HCT116 (cell line): ENCODE data around the gene GARNL3. TPM values are rescaled to one million over a fixed set of nuclear protein-coding genes. Genes with fewer than 3 reads are reported as not detected.

Experiments used
- ATAC-seq: fragments of 200-7000 bp; cut with Tn5 transposase; 2 replicates; pipeline ENCODE4 v1.9.1; 2020; ENCODE audit warnings: mild to moderate bottlenecking, moderate library complexity
- BruUV-seq: library from RNA; stranded (reverse); fragments of 400-500 nt; replicated peaks from 2 replicates; lab custom pipeline; 2021; lab: Mats Ljungman, UMichigan
- CTCF ChIA-PET: fragments of 300-600 bp; sonication (Branson Sonifier 250); formaldehyde crosslinking; loops from one replicate; lab custom pipeline; 2021; ENCODE audit warnings: antibody characterized with exemption; lab: Charles Lee
- POLR2A ChIA-PET: fragments of 300-600, 350-600 bp; sonication (Branson Sonifier 250); formaldehyde crosslinking; loops from one replicate; lab custom pipeline; 2021; ENCODE audit warnings: antibody characterized with exemption; lab: Charles Lee
- RAD21 ChIA-PET, 2 experiments: fragments of 300-600 bp; sonication (Branson Sonifier 250); formaldehyde crosslinking; loops; one replicate each; lab custom pipeline; 2023; ENCODE audit warnings: low total read pairs in 2 of 2; ENCODE audit not compliant: uncharacterized antibody in 2 of 2, unreplicated experiment in 2 of 2, low non-redundant PET in 1 of 2; lab: Charles Lee
- DNase-seq: peaks from one replicate; pipeline ENCODE4 v3.0.0-alpha.2; 2010; ENCODE audit warnings: low read depth, low spot score
- H2AFZ ChIP-seq: fragments of 200-600 bp; shearing (Covaris generic), sonication (generic); 2 replicates; pipeline ENCODE4 v1.6.1; 2017; ENCODE audit warnings: low read depth, mixed run types, mixed read lengths, antibody characterized with exemption, low read length; ENCODE audit not compliant: poor library complexity, severe bottlenecking
- H3K27ac ChIP-seq: 2 replicates; pipeline ENCODE4 v1.5.1; 2012; ENCODE audit warnings: low read depth, low read length
- H3K27me3 ChIP-seq: fragments of 200-600 bp; sonication (generic); 2 replicates; pipeline ENCODE4 v1.6.1; 2016; ENCODE audit warnings: mixed run types, low read length, mixed read lengths; ENCODE audit not compliant: insufficient read depth
- H3K36me3 ChIP-seq, 2 experiments: fragments of 200-500 bp in 1 of 2; fragments of 200-600 bp in 1 of 2; sonication (Bioruptor generic) in 1 of 2; sonication (generic) in 1 of 2; 2 replicates each; pipeline versions ENCODE4 v1.5.1 to v1.6.1; 2014 to 2016; ENCODE audit warnings: low read length in 2 of 2, inconsistent platforms in 1 of 2, mixed read lengths in 1 of 2, mixed run types in 1 of 2; ENCODE audit not compliant: insufficient read depth in 2 of 2, control insufficient read depth in 1 of 2
- H3K4me1 ChIP-seq, 2 experiments: fragments of 200-600 bp in 1 of 2; sonication (generic) in 1 of 2; 2 replicates each; pipeline versions ENCODE4 v1.5.1 to v1.6.1; 2012 to 2017; ENCODE audit warnings: low read length in 2 of 2, inconsistent platforms in 1 of 2, mild to moderate bottlenecking in 1 of 2, mixed read lengths in 1 of 2, mixed run types in 1 of 2, moderate library complexity in 1 of 2; ENCODE audit not compliant: insufficient read depth in 2 of 2, control insufficient read depth in 1 of 2
- H3K4me2 ChIP-seq: fragments of 200-600 bp; sonication (generic); 2 replicates; pipeline ENCODE4 v1.6.1; 2017; ENCODE audit warnings: mixed run types, low read length, mixed read lengths
- H3K4me3 ChIP-seq, 2 experiments: fragments of 200-600 bp in 1 of 2; sonication (generic) in 1 of 2; replicated peaks in 1 of 2; 2 replicates each; pipeline ENCODE4 v1.5.1; 2011 to 2016; ENCODE audit warnings: low read length in 2 of 2, control low read depth in 1 of 2, low read depth in 1 of 2, mild to moderate bottlenecking in 1 of 2, mixed read lengths in 1 of 2, mixed run types in 1 of 2
- H3K79me2 ChIP-seq: fragments of 200-600 bp; sonication (generic); 2 replicates; pipeline ENCODE4 v1.6.1; 2017; ENCODE audit warnings: mild to moderate bottlenecking, mixed run types, low read length, moderate library complexity, mixed read lengths; ENCODE audit not compliant: insufficient read depth
- H3K9ac ChIP-seq: fragments of 200-600 bp; sonication (generic); 2 replicates; pipeline ENCODE4 v1.6.1; 2016; ENCODE audit warnings: low read length, mixed read lengths
- H3K9me2 ChIP-seq: fragments of 200-600 bp; sonication (generic), shearing (Covaris generic); 2 replicates; pipeline ENCODE4 v1.6.1; 2017; ENCODE audit warnings: mixed run types, mild to moderate bottlenecking, moderate library complexity; ENCODE audit not compliant: insufficient read depth
- H3K9me3 ChIP-seq, 2 experiments: fragments of 200-500 bp in 1 of 2; fragments of 200-600 bp in 1 of 2; sonication (Bioruptor generic) in 1 of 2; sonication (generic) in 1 of 2; 2 replicates each; pipeline ENCODE4 v1.6.1; 2014 to 2017; ENCODE audit warnings: low read length in 2 of 2, mixed read lengths in 2 of 2, inconsistent platforms in 1 of 2, low read depth in 1 of 2, mild to moderate bottlenecking in 1 of 2, mixed run types in 1 of 2, moderate library complexity in 1 of 2; ENCODE audit not compliant: control insufficient read depth in 1 of 2, insufficient read depth in 1 of 2
- H4K20me1 ChIP-seq: fragments of 200-600 bp; sonication (generic), shearing (Covaris generic); 2 replicates; pipeline ENCODE4 v1.6.1; 2017; ENCODE audit warnings: mixed run types, mild to moderate bottlenecking, moderate library complexity; ENCODE audit not compliant: insufficient read depth
- ATF3 ChIP-seq: IDR thresholded peaks from 2 replicates; pipeline ENCODE4 v1.6.1; 2012
- CBX3 ChIP-seq: IDR thresholded peaks from 2 replicates; pipeline ENCODE4 v1.6.1; 2012; ENCODE audit warnings: low read depth
- CTCF ChIP-seq, 3 experiments: fragments of 200-600 bp in 1 of 3; sonication (generic) in 1 of 3; IDR thresholded peaks in 2 of 3; conservative IDR thresholded peaks in 1 of 3; 2 replicates each; pipeline ENCODE4 v1.5.1; 2012 to 2017; ENCODE audit warnings: low read depth in 2 of 3, low read length in 2 of 3, antibody characterized with exemption in 1 of 3, borderline replicate concordance in 1 of 3, control low read depth in 1 of 3, mild to moderate bottlenecking in 1 of 3, mixed read lengths in 1 of 3, mixed run types in 1 of 3, moderate library complexity in 1 of 3; ENCODE audit not compliant: insufficient read depth in 1 of 3
- EGR1 ChIP-seq: IDR thresholded peaks from 2 replicates; pipeline ENCODE4 v1.6.1; 2012; ENCODE audit warnings: low read depth
- ELF1 ChIP-seq: IDR thresholded peaks from 2 replicates; pipeline ENCODE4 v1.6.1; 2012; ENCODE audit warnings: low read depth, borderline replicate concordance
- EZH2phosphoT487 ChIP-seq: fragments of 200-600 bp; IDR thresholded peaks from 2 replicates; pipeline ENCODE4 v1.6.1; 2018; ENCODE audit warnings: antibody characterized with exemption, borderline replicate concordance
- FOSL1 ChIP-seq: IDR thresholded peaks from 2 replicates; pipeline ENCODE4 v1.6.1; 2012; ENCODE audit warnings: low read depth
- JUND ChIP-seq: IDR thresholded peaks from 2 replicates; pipeline ENCODE4 v1.6.1; 2012
- MAX ChIP-seq: IDR thresholded peaks from 2 replicates; pipeline ENCODE4 v1.6.1; 2012
- RAD21 ChIP-seq: IDR thresholded peaks from 2 replicates; pipeline ENCODE4 v1.6.1; 2012; ENCODE audit warnings: low read depth, mild to moderate bottlenecking
- SIN3A ChIP-seq: IDR thresholded peaks from 2 replicates; pipeline ENCODE4 v1.6.1; 2012; ENCODE audit warnings: low read depth
- SRF ChIP-seq: IDR thresholded peaks from 2 replicates; pipeline ENCODE4 v1.6.1; 2012; ENCODE audit warnings: low read depth
- TCF7L2 ChIP-seq: IDR thresholded peaks from 2 replicates; pipeline ENCODE4 v1.7.0; 2011; ENCODE audit warnings: borderline replicate concordance, inconsistent platforms; ENCODE audit not compliant: insufficient read depth, insufficient read length; ENCODE audit errors: extremely low read depth
- YY1 ChIP-seq: IDR thresholded peaks from 2 replicates; pipeline ENCODE4 v1.6.1; 2011; ENCODE audit warnings: low read length, low read depth, moderate library complexity, mild to moderate bottlenecking; ENCODE audit not compliant: insufficient replicate concordance; ENCODE audit errors: extremely low read depth
- ZBTB33 ChIP-seq: IDR thresholded peaks from 2 replicates; pipeline ENCODE4 v1.6.1; 2011; ENCODE audit warnings: mild to moderate bottlenecking, low read length, moderate library complexity; ENCODE audit not compliant: insufficient replicate concordance; ENCODE audit errors: extremely low read depth
- ZNF274 ChIP-seq: fragments of 200-500 bp; sonication (Bioruptor generic); IDR thresholded peaks from 2 replicates; pipeline ENCODE4 v1.6.1; 2014; ENCODE audit warnings: mild to moderate bottlenecking, low read depth, low read length, inconsistent platforms
- intact Hi-C: fragments of 100-400 bp; cut with micrococcal nuclease; formaldehyde crosslinking; loops from 2 replicates; pipeline ENCODE4 v1.10.0; 2022
- total RNA-seq: library from RNA; stranded (reverse); gene quantifications from one replicate; pipeline ENCODE4 v1.2.1, GENCODE V29; 2021; ENCODE audit not compliant: unreplicated experiment

GARNL3 gene
- total RNA-seq, 1 experiment from 2014 or later = 8.8 TPM

GRCh38 chr9:127382541-127382940 lies 118.0 kb downstream of the GARNL3 start:
- DNase-seq (no peak), ATAC-seq (no peak)
- Histone ChIP-seq H3K36me3 (no peaks in the 10 kb centered on the region), H3K4me1 (peaks cover 3 to 4% of the 10 kb centered on the region in 2 experiments; a peak in 3 of 4 replicates), H3K27me3 (peaks cover 44% of the 10 kb centered on the region), H3K9me3 (peaks cover 6 to 7% of the 10 kb centered on the region in 2 experiments; a peak in 2 of 4 replicates), H3K27ac (no peak overlapping the region), H3K79me2 (no peaks in the 10 kb centered on the region), H2AFZ (no peak overlapping the region), H3K9me2 (no peaks in the 10 kb centered on the region), H4K20me1 (no peaks in the 10 kb centered on the region), H3K4me2 (no peak overlapping the region), H3K9ac (no peak overlapping the region), H3K4me3 (no peak overlapping the region)
- ChIA-PET POLR2A (no interaction called here), CTCF (no interaction called here), RAD21 (no interaction called here)
- intact Hi-C loops = no loop called here
- TF ChIP-seq ELF1 (no peak), ZNF274 (no peak), MAX (no peak), EGR1 (no peak), SIN3A (no peak), TCF7L2 (no peak), EZH2phosphoT487 (no peak), FOSL1 (no peak), JUND (no peak), RAD21 (no peak), CBX3 (no peak), CTCF (IDR thresholded peaks at IDR 0.05 in 2 of 3, conservative IDR thresholded peaks at IDR 0.05 in 1 of 3; ENCODE audit: borderline replicate concordance in 1 of 3, insufficient read depth in 1 of 3, low read depth in 2 of 3, low read length in 2 of 3) (no peak), ATF3 (no peak), SRF (no peak), ZBTB33 (no peak), YY1 (no peak)
- no TSS peak for BruUV-seq
